Right atrium auricular region (tissue), 2 donors: Measurements from ENCODE around the gene ARMC9. TPM values are rescaled to one million over a fixed set of nuclear protein-coding genes. Genes with fewer than 3 reads are reported as not detected.

Source experiments
- DNase-seq: peaks from one replicate; pipeline ENCODE4 v3.0.0-alpha.2; 2019; ENCODE audit warnings: low spot score
- H3K27ac ChIP-seq, 2 donors: fragments of 200-600 bp; sonication (generic); 1 replicate in 1 of 2; 2 replicates in 1 of 2; pipeline ENCODE4 v1.5.1; 2016 to 2019
- H3K27me3 ChIP-seq, 2 donors: fragments of 200-600 bp; sonication (generic); one replicate each; pipeline versions ENCODE4 v1.5.1 to v1.6.0; 2017 to 2019
- H3K36me3 ChIP-seq: fragments of 200-600 bp; sonication (generic); one replicate; pipeline ENCODE4 v1.5.1; 2016
- H3K4me1 ChIP-seq, 2 donors: fragments of 200-600 bp; sonication (generic); one replicate each; pipeline versions ENCODE4 v1.5.1 to v1.6.0; 2017 to 2019
- H3K4me3 ChIP-seq, 2 donors: fragments of 200-600 bp; sonication (generic); 1 replicate in 1 of 2; 2 replicates in 1 of 2; pipeline ENCODE4 v1.5.1; 2017 to 2019; ENCODE audit warnings: mild to moderate bottlenecking in 1 of 2, moderate library complexity in 1 of 2
- H3K9me3 ChIP-seq, 2 donors: fragments of 200-600 bp; sonication (generic); one replicate each; pipeline ENCODE4 v1.5.1; 2019
- CTCF ChIP-seq, 2 donors: fragments of 200-600 bp; sonication (generic); IDR thresholded peaks; one replicate each; pipeline ENCODE4 v1.5.1; 2019; ENCODE audit warnings: antibody characterized with exemption in 2 of 2
- total RNA-seq, 2 donors: library from RNA; depleted of rRNA; stranded (reverse); fragments of >200 nt; gene quantifications; one replicate each; pipeline ENCODE4 v1.1.0, GENCODE V29; 2016

The ARMC9 gene
- total RNA-seq, 2 donors from 2014 or later: 2.0 to 2.9 TPM

GRCh38 chr2:231277962-231278361, 79.5 kb downstream of the ARMC9 start:
- Histone ChIP-seq H3K4me3 (no peak overlapping the region), H3K27ac (no peak overlapping the region), H3K4me1 (no peaks in the 10 kb centered on the region), H3K36me3 (no peaks in the 10 kb centered on the region), H3K27me3 (no peaks in the 10 kb centered on the region), H3K9me3 (no peaks in the 10 kb centered on the region)
- TF ChIP-seq CTCF (IDR thresholded peaks at IDR 0.05): no peak
- DNase-seq: no peak

- DNase-seq: no peak
- TF ChIP-seq CTCF (IDR thresholded peaks at IDR 0.05): no peak
- Histone ChIP-seq H3K4me3 (no peak overlapping the region), H3K36me3 (no peaks in the 10 kb centered on the region), H3K27me3 (no peaks in the 10 kb centered on the region), H3K9me3 (no peaks in the 10 kb centered on the region), H3K27ac (no peak overlapping the region), H3K4me1 (no peaks in the 10 kb centered on the region)
Measured at GRCh38 chr2:231278868-231279267, 80.4 kb downstream of the ARMC9 start.

- Histone ChIP-seq H3K27me3 (no peaks in the 10 kb centered on the region), H3K9me3 (no peaks in the 10 kb centered on the region), H3K4me3 (no peak overlapping the region), H3K27ac (no peak overlapping the region), H3K4me1 (no peaks in the 10 kb centered on the region), H3K36me3 (no peaks in the 10 kb centered on the region)
- TF ChIP-seq CTCF (IDR thresholded peaks at IDR 0.05): no peak
- no peak for DNase-seq
Measured at GRCh38 chr2:231280846-231281245, 82.4 kb downstream of the ARMC9 start.

GRCh38 chr2:231284296-231284695, 85.9 kb downstream of the ARMC9 start:
- no peak for DNase-seq
- Histone ChIP-seq H3K27ac (no peak overlapping the region), H3K27me3 (no peaks in the 10 kb centered on the region), H3K4me1 (no peaks in the 10 kb centered on the region), H3K4me3 (no peak overlapping the region), H3K36me3 (no peaks in the 10 kb centered on the region), H3K9me3 (no peaks in the 10 kb centered on the region)
- TF ChIP-seq CTCF (IDR thresholded peaks at IDR 0.05): no peak

- H3K27ac ChIP-seq: no peak overlapping the region
- H3K27me3 ChIP-seq: no peaks in the 10 kb centered on the region
- TF ChIP-seq CTCF (IDR thresholded peaks at IDR 0.05): no peak
- H3K36me3 ChIP-seq: no peaks in the 10 kb centered on the region
- H3K4me3 ChIP-seq: no peak overlapping the region
- no peaks in the 10 kb centered on the region for H3K4me1 ChIP-seq
- DNase-seq: no peak
- no peaks in the 10 kb centered on the region for H3K9me3 ChIP-seq
Measured at GRCh38 chr2:231286964-231287363, 88.5 kb downstream of the ARMC9 start.

- no peak for TF ChIP-seq CTCF (IDR thresholded peaks at IDR 0.05)
- Histone ChIP-seq H3K4me1 (no peaks in the 10 kb centered on the region), H3K4me3 (no peak overlapping the region), H3K27me3 (no peaks in the 10 kb centered on the region), H3K27ac (no peak overlapping the region), H3K36me3 (no peaks in the 10 kb centered on the region), H3K9me3 (no peaks in the 10 kb centered on the region)
- DNase-seq: no peak
Measured at GRCh38 chr2:231287696-231288095, 89.3 kb downstream of the ARMC9 start.
